Measurements from ENCODE around the gene ZNF207. TPM values are rescaled to one million over a fixed set of nuclear protein-coding genes. Genes with fewer than 3 reads are reported as not detected.

ZNF207 gene
- total RNA-seq, 1 experiment from 2014 or later, result 198 TPM

- no peak overlapping the region for H3K27ac Mint-ChIP-seq (ENCODE audit: unreplicated experiment)
- DNase-seq, result no peak
- no peaks in the 10 kb centered on the region for H3K27me3 Mint-ChIP-seq (ENCODE audit: unreplicated experiment)
- H3K4me3 Mint-ChIP-seq (ENCODE audit: low read depth, unreplicated experiment), result no peak overlapping the region
- peaks cover 72% of the 10 kb centered on the region for H3K36me3 Mint-ChIP-seq (ENCODE audit: insufficient read depth, unreplicated experiment)
- H3K4me1 Mint-ChIP-seq (ENCODE audit: low read depth, unreplicated experiment), result no peaks in the 10 kb centered on the region
- CTCF ChIA-PET, result no interaction called here
- H3K9me3 Mint-ChIP-seq (ENCODE audit: low read depth, unreplicated experiment), result no peaks in the 10 kb centered on the region
- BruUV-seq (replicated peaks), result no TSS peak
- no peak for TF ChIP-seq CTCF (IDR thresholded peaks at IDR 0.05; ENCODE audit: unreplicated experiment)
- intact Hi-C loops (cut with micrococcal nuclease; ENCODE audit: unreplicated experiment), result no loop called here
Measured at GRCh38 chr17:32361270-32361669, 11.3 kb downstream of the ZNF207 start.

GRCh38 chr17:32370426-32370825 is 20.5 kb downstream of the ZNF207 start:
- H3K36me3 Mint-ChIP-seq (ENCODE audit: insufficient read depth, unreplicated experiment), result peaks cover 67% of the 10 kb centered on the region
- CTCF ChIA-PET, result no interaction called here
- no peaks in the 10 kb centered on the region for H3K27me3 Mint-ChIP-seq (ENCODE audit: unreplicated experiment)
- no peak overlapping the region for H3K27ac Mint-ChIP-seq (ENCODE audit: unreplicated experiment)
- H3K4me3 Mint-ChIP-seq (ENCODE audit: low read depth, unreplicated experiment), result no peak overlapping the region
- BruUV-seq (replicated peaks), result no TSS peak
- no peak for TF ChIP-seq CTCF (IDR thresholded peaks at IDR 0.05; ENCODE audit: unreplicated experiment)
- no peaks in the 10 kb centered on the region for H3K9me3 Mint-ChIP-seq (ENCODE audit: low read depth, unreplicated experiment)
- DNase-seq, result no peak
- no peaks in the 10 kb centered on the region for H3K4me1 Mint-ChIP-seq (ENCODE audit: low read depth, unreplicated experiment)
- intact Hi-C loops (cut with micrococcal nuclease; ENCODE audit: unreplicated experiment), result no loop called here

- peaks cover 62% of the 10 kb centered on the region for H3K36me3 Mint-ChIP-seq (ENCODE audit: insufficient read depth, unreplicated experiment)
- no TSS peak for BruUV-seq (replicated peaks)
- no peak for TF ChIP-seq CTCF (IDR thresholded peaks at IDR 0.05; ENCODE audit: unreplicated experiment)
- intact Hi-C loops (cut with micrococcal nuclease; ENCODE audit: unreplicated experiment), result no loop called here
- CTCF ChIA-PET, result no interaction called here
- H3K27me3 Mint-ChIP-seq (ENCODE audit: unreplicated experiment), result no peaks in the 10 kb centered on the region
- no peak overlapping the region for H3K4me3 Mint-ChIP-seq (ENCODE audit: low read depth, unreplicated experiment)
- peak overlapping the region; percentile 13 for H3K27ac Mint-ChIP-seq (ENCODE audit: unreplicated experiment)
- H3K4me1 Mint-ChIP-seq (ENCODE audit: low read depth, unreplicated experiment), result peaks cover 48% of the 10 kb centered on the region
- no peak for DNase-seq
- no peaks in the 10 kb centered on the region for H3K9me3 Mint-ChIP-seq (ENCODE audit: low read depth, unreplicated experiment)
Measured at GRCh38 chr17:32382526-32383223, 32.7 kb downstream of the ZNF207 start.

GRCh38 chr17:32383926-32384434 is 34.0 kb downstream of the ZNF207 start:
- Mint-ChIP-seq H3K4me1 (ENCODE audit: low read depth, unreplicated experiment) (peaks cover 48% of the 10 kb centered on the region), H3K27me3 (ENCODE audit: unreplicated experiment) (no peaks in the 10 kb centered on the region), H3K27ac (ENCODE audit: unreplicated experiment) (peak overlapping the region; percentile 34), H3K4me3 (ENCODE audit: low read depth, unreplicated experiment) (no peak overlapping the region), H3K36me3 (ENCODE audit: insufficient read depth, unreplicated experiment) (peaks cover 65% of the 10 kb centered on the region), H3K9me3 (ENCODE audit: low read depth, unreplicated experiment) (no peaks in the 10 kb centered on the region)
- no peak for DNase-seq
- CTCF ChIA-PET, result no interaction called here
- no TSS peak for BruUV-seq (replicated peaks)
- intact Hi-C loops (cut with micrococcal nuclease; ENCODE audit: unreplicated experiment), result no loop called here
- TF ChIP-seq CTCF (IDR thresholded peaks at IDR 0.05; ENCODE audit: unreplicated experiment), result no peak

All from Calu3 (cell line).